IPS DF 4.7 (cell line): ENCODE results near the gene SMC1B.

ENCODE experiments used
- DNase-seq: peaks from one replicate; pipeline ENCODE4 v3.0.0-alpha.2; 2013; ENCODE audit warnings: low spot score; ENCODE audit errors: extremely low read depth

SMC1B gene

DNA sequence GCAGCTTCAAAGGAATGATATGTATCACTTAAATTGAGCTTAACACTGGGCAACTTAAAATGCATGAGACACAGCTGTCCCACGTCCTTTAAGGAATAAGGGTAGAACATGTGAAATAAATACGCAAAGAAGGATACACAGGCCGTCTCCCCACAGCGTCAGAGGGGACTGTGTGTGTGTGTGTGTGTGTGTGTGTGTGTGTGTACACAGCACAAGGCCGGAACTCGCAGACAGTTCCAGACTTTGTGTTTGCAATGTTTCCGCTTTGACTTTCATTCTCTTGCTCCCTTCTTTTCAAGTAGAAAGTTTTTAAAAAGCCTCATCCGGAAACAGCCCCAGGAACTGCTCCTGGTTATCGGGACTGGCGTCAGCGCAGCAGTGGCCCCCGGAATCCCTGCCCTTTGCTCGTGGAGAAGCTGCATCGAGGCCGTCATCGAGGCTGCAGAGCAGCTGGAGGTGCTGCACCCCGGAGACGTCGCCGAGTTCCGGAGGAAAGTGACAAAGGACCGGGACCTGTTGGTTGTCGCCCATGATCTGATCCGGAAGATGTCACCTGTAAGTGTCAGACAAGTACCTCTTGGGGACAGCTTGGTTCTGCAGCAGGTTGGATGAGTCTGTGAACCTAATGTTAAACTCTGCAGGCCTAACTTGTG is 90.4 kb downstream of the SMC1B start:
- no peak for DNase-seq

DNA sequence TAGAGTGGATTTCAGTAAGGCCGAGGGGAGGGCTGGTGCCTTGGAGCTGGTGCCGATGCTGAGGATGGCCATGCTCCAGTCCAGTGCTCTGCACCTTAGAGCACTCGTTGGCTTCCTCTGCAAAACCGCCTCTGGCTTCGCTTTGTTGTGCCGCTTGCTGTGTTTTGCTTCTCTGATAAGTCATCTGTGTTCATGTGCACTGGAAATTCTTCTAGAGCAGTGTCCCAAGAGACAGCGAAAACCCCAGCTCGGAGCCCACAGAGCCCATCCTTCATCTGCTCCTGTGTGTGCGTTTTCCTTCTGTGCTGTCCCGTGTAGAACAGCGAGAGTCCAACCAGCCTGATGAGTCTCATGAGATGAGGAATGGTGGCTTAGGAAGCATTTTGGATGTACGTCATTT is 91.6 kb downstream of the SMC1B start:
- no peak for DNase-seq

DNA sequence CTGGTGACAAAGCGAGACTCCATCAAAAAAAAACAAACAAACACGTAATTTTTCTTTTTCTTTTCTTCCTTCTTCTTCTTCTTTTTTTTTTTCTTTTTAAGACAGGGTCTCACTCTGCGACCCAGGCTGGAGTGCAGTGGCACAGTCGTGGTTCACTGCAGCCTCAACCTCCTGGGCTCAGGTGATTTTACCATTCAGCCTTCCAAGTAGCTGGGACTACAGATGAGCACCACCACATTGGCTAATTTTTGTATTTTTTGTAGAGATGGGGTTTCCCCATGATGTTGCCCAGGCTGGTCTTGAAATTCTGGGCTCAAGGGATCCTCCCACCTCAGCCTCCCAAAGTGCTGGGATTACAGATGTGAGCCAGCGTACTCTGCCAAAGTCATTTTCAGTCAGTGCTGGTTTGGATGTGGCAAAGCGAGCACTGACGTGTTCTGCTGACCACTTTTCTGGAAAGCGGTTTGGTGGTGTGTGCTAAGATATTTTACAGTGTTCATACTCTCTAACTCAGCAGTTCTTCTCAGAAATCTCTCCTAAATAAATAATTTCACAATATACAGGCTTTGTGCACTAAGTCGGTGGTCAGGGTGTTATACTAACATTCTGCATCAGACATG is 92.9 kb downstream of the SMC1B start:
- no peak for DNase-seq

DNA sequence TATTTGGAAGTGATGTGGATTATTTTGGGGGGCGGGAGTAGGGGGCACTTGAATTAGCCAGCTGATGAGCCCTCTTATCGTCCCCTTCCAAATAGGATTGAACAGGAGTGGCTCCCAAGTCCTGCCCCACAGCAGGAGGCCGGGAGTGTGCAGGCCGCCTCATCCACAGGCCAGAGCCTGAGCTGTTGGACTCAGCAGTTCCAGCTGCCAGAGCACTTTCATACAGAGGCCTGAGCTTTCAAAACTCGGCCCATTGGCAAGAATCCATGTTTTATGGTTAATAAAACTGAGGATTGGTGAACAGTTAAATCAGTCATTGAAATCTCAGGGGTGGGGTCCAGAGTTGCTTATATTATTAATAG is 94.1 kb downstream of the SMC1B start:
- no peak for DNase-seq

DNA sequence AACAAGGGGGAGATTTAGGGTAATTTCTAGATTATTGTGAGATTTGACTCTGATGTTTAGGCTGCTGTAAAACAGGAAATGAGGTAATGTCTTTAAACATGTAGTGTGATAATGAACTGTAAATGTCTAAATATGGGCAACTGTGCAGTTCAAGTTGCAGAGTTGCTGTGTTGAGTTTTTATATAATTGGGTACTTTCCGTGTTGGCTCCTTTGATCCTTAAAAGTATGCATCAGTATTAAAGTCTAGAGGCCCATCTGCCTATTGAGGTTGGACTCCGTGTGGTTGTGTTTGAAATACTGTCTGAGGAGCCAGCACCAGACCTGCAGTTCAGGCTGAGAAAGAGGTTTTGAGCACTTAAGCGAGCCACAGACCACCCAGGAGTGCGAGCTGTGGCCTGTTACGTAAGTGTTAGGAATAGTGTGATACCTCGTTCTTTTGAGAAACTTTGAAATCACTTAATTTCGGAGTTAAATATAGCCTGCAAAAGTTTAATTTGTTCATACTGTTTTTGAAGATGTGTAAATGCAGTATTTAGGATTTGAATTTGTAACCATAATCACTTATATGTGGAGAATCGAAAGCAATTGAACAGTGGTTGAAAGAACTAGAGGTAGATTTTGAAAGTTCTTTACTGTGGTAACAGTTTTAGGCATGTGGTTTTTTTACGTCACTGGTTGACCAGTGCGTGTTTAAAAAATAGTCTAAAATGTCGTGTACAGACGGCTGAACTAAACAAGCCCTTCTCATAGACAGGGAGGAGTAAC is 94.7 kb downstream of the SMC1B start:
- DNase-seq, result no peak

DNA sequence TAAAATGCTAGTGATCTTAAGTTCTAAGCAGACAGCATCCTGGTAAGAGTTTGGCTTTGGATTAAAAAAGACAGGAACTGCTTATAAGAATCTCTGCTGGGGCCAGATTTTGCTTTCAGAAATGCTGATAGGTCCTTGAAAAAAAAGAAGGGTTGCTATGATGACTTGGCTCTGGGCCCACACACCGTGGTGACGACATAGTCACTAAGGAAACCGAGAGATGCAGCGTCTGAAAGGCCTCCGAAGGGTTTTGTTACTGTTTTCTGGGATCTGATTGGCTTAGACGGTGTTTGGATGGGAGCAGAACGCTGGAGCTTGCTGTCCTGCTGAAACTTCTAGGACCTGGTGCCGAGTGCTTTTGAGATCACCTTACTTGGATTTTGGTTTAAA is 95.2 kb downstream of the SMC1B start:
- no peak for DNase-seq

DNA sequence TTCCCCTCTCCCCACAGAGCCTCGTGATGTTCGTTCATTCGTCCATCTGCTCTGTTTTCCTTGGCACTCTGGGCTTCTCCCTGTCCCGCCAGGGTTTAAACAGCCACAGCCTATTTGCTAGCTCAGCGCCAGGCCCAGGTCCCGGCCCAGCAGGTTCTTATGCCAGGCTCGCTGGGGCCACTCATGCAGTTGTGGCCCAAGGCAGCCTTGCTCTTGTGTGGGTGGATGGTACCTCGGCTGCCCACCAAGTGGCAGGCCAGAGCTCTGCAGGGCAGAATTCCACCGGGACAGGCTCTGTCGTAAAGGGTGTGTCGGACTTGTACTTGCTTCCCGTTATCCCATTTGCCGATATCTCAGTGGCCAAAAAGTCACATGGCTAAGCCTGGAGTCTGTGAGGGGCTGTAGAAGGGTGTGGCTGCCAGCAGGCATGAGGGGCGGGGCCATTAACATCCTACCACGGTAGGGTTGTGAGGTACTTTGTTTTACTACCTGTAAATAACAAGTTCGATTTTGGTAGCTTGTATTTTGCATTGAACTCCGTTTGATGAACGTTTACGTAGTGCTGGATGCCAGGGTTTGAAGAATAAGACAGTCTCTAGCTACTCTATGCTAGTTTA is 95.7 kb downstream of the SMC1B start:
- no peak for DNase-seq

DNA sequence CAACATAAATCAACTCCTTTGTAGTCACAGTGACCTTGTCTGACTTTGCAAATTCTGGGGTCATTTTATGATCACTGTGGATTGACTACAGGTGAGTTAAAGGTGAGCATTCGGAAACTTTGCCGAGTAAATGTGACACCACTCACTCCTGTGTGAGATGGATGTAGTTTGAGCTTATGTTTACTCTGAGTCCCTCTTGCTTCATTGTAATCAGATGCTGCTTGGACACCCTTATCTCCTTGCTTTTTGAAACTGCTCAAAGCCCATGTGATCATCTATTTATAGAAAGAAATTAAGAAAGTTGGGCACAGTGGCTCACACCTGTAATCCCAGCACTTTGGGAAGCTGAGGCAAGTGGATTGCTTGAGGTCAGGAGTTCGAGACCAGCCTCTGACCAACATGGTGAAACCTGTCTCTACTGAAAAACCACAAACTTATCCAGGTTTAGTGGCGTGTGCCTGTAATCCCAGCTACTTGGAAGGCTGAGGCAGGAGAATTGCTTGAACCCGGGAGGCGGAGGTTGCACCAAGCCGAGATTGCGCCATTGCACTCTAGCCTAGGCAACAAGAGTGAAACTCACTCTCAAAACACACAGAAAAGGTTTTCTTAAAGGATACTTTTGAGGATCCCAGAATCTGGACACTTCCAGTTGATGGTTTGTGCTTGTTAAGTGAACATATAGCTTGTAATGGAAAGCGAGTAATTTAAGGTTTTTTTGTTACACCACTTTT is 96.4 kb downstream of the SMC1B start:
- DNase-seq, result no peak

DNA sequence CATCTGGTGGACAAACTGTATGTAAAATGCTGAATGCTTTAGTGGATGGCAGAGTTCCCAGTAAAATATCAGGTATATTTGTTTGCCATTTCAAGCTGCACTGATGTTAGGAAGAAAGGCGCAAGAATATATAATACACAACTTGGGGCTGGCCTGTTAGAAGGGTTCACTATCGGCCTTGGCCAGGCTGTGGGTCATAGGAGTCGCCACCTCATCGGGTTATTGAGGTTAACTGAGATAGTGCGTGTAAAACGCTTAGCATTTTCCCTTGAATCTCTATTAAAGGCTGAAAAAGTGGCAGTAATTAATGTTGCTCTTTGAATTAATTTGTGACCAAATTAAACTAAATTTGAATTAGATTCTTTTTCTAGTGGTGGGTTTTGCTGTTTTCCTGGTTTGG is 98.6 kb downstream of the SMC1B start:
- no peak for DNase-seq

DNA sequence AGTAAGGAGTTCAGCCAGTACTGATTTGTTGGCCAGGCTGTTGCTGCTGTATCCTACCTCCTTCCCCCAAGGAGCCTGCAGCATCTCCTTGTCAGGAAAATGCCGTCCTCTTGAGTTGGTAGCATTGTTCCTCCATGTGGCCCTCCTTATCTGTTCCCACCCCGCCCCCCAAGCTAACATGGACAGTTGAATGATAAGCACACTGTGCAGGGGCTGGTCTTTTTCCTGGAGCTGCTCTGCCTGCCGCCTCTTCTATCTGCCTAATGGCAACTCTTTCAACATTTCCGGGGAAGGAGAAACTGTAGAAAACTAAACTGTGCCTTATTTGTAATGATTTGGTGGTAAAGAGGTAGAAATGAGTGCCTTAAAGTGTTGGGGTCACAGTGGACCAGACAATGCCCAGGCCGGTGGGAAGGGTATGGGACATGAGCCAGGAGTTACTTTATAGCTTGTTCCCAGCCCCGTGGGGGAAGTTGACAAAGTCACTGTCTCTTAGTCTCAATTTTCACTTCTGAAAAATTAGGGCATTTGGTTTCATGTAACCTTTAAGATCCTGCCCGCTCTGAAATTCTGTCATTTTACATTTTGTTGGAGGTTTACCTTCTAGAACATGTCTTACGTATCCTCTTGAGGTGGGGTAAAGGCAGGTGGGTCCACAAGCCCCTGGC is 99.2 kb downstream of the SMC1B start:
- DNase-seq, result no peak

DNA sequence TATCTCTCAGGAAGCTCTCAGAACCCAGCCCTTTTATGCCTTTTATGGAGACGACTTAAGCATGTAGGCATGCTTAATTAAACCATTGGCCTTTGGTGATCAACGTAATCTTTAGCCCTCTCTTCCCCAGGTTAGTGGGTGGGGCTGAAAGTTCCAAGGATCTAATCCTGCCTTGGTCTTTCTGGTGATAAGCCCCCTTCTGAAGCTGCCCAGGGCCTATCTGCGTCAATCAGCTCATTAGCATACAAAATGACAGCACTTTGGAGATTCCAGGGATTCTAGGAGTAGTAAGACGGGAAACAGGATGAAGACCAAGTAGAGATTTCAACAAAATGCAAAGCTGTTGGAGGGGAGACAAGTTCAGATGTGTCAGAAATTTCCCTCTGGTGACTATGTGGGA is 100.5 kb downstream of the SMC1B start:
- DNase-seq, result no peak

DNA sequence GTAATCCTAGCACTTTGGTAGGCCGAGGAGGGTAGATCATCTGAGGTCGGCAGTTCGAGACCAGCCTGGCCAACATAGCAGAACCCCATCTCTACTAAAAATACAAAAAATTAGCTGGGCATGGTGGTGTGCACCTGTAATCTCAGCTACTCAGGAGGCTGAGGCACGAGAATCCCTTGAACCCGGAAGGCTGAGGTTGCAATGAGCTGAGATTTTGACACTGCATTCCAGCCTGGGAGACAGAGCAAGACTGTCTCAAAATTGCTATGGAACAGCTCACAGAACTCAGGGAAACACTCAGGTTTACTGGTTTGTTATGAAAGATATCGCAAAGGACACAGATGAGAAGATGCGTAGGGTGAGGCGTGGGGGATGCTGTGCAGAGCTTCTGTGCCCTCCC is 101.0 kb downstream of the SMC1B start:
- DNase-seq, result no peak

DNA sequence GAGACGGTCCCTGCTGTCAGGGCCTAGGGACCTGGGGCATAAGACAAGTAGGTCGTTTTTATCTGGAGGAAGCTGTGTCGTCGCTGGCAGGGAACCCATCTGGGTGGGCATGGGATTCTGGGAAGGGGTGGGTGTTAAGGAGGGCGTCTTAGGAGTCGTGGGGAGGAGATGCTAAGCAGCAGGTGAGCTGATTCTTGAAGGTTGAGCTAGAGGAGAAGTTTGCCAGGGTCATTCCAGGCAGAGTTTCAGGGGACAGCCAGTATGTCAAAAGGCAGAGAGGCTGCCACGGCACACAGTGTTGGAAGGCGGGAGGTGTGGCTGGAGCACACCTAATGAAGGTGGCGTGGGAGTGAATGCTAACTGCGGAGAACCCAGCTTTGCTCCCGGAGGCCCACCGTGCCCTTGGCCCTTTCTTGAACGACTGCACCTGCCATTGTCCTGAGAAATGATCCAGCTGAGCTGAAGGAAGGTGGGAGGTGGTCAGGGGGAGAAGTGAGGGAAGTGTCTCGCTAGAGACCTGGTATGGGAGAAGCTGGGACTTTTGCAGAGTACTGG is 102.3 kb downstream of the SMC1B start:
- no peak for DNase-seq

DNA sequence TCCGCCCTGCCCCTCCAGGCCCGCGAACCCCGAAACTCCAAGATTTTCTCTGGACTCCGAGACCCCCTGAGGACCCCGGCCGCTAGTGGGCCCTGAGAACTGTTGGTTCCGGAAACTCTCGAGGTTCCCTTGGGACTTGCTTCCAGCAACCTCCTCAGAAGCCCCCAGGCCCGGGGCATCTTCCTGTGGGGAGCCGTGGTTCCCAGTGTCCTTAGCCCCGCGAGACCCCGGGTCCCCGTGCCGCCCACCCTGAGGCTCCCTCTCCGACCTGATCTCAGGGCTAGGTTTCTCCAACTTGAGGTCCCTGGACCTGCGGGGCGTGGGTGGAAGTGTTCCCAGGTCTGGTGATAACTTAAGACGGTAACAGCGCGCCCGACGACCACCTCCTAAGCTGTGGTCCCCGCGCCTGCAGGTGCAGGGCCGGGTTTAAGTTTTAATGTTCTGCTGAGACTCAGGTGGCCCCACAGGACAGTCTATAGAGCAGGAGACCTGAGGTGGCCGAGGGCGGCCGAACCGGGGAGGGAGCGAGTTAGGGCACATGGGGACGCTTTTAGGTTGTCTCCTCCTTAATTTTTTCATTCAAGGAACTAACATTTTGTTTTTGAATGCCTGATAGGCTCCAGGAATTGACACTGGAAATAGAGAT is 102.9 kb downstream of the SMC1B start:
- no peak for DNase-seq

DNA sequence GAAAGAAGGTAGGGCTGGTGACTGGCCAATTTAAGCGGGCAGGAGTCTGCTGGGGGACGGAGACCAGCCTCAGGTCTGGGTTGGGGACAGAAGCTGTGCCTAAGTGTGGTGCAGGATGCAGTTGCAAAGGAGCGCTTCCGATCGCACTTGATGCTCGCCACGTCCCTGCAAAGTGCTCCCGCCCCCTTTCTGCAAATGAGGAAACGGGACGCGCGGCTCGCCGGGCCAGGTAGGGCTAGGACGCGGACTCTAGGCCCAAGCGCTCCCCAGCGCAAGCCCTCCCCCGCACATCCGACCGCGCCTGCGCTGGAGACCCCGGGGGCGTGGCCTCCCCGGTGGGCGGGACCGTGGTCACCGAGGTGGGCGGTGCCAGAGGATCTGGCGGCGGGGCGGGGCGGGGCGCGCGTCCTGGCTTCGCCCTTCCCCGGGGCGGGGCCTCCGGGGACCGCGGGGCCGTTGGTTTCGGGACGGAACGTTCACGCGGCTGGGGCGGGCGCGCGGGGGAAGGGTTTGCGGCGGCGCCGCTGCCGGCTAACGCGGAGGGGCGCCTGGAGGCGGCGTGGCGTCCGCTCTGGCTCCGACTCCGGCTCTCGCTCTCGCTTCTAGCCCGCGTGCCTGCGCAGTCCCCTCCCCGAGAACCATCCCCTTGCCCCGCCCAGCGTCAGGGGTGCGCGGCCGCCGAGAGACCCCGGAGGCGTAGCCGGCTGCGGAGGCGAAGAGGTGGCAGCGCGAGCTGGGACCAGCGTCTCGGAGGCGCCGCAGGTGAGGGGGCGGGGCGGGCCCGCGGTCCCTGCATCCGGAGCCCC is 103.8 kb downstream of the SMC1B start, which contains the start of gene FAM118A:
FAM118A (plus strand) TSS at position 513 of the 806 bp plus-strand sequence. CDS start 12,446 bp downstream, outside the sequence.
- no peak for DNase-seq

DNA sequence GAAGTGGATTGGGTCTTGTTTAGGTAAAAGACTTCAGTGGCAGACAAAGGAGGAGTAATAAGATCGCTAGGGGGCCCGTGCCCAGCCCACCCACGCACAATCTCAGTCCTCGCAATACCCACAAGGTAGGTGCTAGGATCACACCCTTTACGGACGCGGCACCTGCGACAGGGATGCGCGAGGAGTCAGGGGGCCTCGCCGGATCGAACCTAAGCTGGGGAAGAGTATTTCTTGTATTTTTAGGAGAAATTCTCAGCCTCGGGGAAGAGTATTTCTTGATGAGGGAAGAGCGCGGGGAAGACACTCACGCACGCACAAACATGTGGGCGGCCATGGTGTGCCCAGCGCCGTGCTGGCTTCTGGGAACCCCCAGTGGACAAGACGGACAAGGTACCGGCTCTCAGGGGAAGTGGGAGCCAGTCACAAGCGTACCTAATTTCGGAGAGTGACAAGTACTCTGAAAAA is 104.4 kb downstream of the SMC1B start:
- DNase-seq, result no peak

DNA sequence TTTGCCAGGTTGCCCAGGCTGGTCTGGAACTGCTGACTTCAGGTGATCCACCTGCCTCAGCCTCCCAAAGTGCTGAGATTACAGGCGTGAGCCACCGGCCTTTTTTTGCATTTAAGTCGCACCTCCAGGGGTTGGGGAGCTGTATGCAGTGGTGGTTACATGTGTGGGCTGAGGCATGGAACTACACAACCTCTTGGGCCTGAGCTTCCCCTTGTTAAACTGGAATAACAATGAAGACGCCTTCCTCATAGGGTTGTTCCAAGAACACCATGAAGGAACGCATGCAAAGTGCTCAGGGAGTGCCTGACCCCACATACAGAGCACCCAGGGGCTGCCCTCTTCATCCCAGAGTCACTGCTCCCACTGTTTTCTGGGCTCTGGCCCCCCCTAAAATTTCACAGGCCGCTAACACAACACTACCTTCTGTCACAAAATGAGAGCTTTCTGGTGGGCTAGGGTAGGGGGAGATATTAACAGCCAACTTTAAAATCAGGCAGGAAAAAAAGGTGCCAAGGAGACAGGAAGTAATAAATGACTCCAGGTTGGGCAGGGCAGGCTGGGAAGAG is 104.9 kb downstream of the SMC1B start:
- DNase-seq, result no peak

DNA sequence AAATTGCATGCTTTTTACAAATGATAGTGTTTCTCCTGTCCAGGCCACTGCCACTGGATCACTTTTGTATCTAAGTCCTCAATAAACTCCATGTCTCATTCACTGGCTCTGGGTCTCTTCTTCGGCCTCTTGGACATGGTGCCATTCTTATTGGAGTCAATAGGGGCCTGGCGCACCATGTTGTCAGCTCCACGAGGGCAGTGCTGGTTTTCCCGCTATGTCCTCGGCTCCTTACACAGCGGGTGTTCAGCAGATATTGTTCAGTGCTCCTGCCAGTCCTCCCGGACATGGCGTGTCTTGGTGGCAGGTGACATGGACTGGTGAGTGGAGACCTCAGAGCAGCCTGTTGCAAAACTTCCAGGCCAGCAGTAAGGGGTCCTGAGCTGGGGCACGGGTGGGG is 107.3 kb downstream of the SMC1B start:
- no peak for DNase-seq
